ENCODE measurements around the gene CLEC19A. TPM values are rescaled to one million over a fixed set of nuclear protein-coding genes. Genes with fewer than 3 reads are reported as not detected.

Gene CLEC19A
- total RNA-seq, 4 donors from 2014 or later, result not detected

GRCh38 chr16:19301931-19302330, 16.4 kb downstream of the CLEC19A start:
- ATAC-seq (ENCODE audit: low FRiP score) (no peak), DNase-seq (ENCODE audit: low spot score) (no peak)
- no peak for TF ChIP-seq CTCF (IDR thresholded peaks at IDR 0.05)

- no peak for ATAC-seq (ENCODE audit: low FRiP score)
- no peak for TF ChIP-seq CTCF (IDR thresholded peaks at IDR 0.05)
These were observed 19.2 kb downstream of the CLEC19A start for GRCh38 chr16:19304750-19305149.

DNA sequence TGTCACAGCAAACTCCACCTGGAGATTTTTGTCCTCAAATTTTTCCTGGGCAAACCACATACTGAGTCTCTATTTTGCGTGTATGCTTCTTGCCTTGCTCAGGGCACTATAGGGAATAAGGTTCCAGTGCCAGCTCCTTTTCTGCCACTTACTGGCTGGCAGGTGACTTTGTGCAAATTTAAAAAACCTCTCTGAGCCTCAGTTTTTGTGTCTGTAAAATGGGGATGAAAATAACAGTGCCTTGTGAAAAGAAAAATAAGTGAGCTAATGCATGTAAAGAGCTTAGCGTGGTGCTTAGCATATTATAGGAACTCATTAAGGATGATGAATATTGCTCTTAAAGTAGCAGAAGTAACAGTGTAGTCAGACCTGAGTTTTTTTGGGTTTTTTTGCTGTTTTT, 19.9 kb downstream of the CLEC19A start:
- no peak for ATAC-seq (ENCODE audit: low FRiP score)
- no peak for TF ChIP-seq CTCF (IDR thresholded peaks at IDR 0.05)
- DNase-seq (ENCODE audit: low spot score), result no peak

More at GRCh38 chr16:19304750-19305149, 19.2 kb downstream of the CLEC19A start:
- DNase-seq (ENCODE audit: low spot score), result no peak

- no peak for TF ChIP-seq CTCF (IDR thresholded peaks at IDR 0.05)
- DNase-seq (ENCODE audit: low spot score) (no peak), ATAC-seq (ENCODE audit: low FRiP score) (no peak)
These were observed 22.2 kb downstream of the CLEC19A start for GRCh38 chr16:19307587-19308241.

GRCh38 chr16:19308392-19308791, 22.9 kb downstream of the CLEC19A start:
- ATAC-seq (ENCODE audit: low FRiP score) (no peak), DNase-seq (ENCODE audit: low spot score) (no peak)
- TF ChIP-seq CTCF (IDR thresholded peaks at IDR 0.05), result no peak

GRCh38 chr16:19309178-19309577, 23.6 kb downstream of the CLEC19A start:
- TF ChIP-seq CTCF (IDR thresholded peaks at IDR 0.05), result no peak
- ATAC-seq (ENCODE audit: low FRiP score), result no peak
- DNase-seq (ENCODE audit: low spot score), result no peak

DNA sequence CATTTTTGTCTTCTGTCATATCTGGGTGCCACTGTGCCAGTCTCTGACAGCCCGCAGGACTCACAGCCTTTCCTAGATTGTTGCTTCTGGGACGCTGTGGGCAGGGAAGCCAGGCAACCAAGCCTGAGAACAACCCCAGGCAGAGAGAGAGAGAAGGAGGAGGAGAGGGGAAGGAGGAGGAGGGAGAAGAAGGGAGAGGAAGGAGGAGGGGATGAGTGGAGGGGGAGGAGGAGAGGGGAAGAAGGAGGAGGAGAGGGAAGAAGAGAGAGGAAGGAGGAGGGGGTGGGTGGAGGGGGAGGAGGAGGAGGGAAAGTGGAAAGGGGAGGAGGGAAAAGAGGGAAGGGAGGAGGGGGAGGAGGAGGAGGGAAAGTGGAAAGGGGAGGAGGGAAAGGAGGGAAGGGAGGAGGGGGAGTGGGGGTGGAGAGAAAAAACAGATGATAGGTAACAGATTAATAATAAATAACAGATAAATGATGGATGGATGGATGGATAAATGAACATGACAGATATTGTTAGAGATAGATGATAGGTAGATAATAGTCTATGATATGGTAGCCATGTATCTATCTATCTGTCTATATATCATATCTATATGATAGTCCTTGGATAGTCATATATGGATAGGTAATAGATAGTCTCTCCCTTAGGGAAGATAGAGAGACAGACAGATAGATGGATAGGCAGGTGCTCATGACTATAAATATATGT, 29.3 kb downstream of the CLEC19A start:
- DNase-seq (ENCODE audit: low spot score) (no peak), ATAC-seq (ENCODE audit: low FRiP score) (no peak)
- no peak for TF ChIP-seq CTCF (IDR thresholded peaks at IDR 0.05)
